Inferior parietal cortex (tissue), 1 donor: ENCODE results near the gene MRRF.

Experiments
- DNase-seq: peaks from one replicate; pipeline ENCODE4 v3.0.0-alpha.2; 2016; ENCODE audit errors: extremely low spot score

MRRF gene

DNA sequence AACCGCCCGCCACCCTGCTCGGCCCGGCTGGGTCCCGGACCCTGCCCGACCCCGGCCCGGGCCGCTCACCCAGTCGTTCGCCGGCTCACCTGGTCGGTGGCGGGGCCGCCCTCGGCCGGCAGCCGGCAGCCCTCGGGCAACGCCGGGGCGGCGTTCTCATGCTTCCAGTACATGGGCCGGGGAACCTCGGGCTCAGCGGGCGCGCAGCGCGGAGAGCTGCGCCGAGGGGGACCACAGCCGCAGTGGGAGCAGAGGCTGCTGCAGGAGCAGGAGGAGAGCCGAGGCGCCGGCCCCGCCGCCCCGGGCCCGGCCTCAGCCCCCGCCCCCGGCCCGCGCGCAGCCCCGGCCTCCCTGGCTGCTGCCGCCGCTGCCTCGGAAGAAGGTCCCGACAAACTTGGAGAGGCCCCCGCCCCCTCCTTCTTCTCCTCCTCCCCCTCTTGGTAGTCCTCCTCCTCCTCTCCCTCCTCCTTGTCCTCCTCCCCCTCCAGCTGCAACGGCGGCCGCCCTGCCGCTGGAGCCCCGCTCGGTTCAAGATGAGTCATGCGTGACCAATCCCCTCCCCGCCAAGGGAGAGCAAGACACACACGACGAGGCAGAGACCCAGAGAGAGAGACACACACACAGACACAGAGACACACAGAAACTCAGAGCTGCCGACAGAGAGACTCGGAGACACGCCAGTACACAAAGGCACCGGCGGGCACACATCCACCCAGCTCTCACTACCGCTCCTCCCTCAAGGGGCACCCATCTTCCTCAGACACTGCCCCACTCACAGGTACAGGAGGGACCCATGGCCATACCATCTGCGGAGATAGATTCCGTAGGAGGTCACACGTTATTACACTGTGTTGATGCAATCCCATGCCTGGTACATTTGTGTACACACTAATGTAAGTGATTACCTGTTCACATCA lies 35.9 kb upstream of the MRRF start, which contains the start of gene LHX6:
TSS of gene LHX6 (minus strand) at position 390 of the 917 bp plus-strand sequence. CDS start at position 173, 217 bp downstream.
- no peak for DNase-seq

DNA sequence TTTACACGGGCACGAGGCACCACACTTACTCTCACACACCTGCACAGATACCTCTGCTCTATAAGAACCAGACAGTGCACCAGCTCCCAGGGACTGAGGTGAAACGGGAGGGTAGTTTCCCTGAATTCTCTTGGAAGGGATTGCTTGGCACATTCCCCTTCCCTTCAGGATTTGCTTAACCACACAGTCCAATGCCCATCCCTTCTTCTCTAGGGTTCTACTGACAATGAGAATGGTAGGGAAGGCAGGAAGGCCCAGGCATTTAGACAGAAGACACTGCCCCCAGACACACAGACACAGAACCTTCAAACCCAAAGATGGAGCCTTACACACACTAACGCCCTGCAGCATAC lies 35.2 kb upstream of the MRRF start:
- DNase-seq, result no peak

DNA sequence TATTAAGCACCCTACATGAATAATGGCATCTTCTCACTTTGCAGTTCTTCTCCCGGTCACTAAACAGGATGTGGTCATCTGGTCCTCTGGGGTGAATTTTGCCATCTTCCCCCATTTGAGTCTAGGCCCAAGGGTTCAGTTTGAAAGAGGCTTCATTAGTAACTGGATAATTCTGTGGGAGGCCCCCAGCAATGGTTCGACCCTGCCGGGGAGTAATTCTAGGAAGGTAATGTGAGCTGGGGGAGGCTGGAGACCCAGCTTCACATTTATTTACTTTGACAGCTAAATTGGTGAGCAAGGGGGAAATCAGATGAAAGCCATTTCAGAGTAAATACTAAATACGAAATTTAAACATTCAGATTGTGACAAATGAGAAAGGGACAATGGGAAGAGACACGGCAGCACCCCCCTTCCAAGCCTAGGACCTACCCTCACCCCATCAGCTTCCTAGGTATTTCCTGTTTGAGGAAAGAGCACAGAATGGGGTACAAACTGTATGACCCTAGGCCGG lies 31.8 kb upstream of the MRRF start:
- no peak for DNase-seq

DNA sequence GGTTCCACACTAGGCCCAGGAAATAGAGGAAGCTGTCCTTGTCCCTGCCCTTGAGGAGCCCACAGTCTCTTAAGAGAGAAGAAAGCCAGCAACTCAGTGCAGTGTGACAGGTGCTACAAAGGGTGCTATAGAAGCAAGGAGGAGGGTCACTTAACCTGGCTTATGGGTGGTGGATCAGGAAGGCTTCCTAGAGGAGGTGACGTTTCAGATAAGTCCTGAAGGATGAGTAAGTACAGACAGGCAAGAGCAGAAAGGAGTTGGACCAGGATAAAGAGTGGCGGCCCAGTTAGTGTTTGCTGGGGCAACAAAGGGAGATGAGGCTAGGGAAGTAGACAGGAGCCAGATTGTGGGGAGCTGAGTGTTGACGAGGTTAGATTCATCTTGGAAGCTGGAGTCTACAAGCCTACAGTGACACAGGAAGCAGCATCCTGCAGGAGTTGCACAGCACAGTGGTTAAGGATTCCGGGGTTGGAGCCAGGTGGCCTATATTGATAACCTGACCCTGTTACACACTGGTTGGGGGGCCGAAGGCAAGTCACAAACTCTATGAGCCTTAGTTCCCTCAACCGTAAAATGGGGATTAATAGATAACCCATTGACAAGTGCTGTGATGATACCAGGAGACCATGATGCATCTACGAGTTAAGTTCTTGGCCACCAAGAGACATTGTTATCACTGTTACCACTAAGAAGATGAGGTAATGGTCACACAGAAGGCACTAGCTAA lies 30.5 kb upstream of the MRRF start:
- DNase-seq, result no peak

DNA sequence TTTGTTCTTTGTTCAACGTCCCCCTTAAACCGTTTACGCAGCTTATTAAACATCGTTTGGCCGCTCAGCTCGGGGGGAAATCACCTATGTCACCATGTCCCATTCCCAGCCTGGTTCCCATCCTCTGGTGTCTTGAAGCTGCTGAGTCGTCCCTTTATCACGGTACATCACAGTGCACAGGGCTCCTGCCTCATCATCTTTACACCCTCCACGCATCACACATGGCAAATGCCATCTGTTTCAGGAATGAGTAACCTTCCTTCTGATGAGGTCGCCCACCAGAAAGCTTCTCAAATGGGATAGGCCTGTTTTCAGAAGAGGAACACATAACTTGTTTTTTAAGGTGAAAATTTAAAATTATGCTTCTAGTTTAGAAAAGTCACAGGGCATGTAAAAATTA lies 28.0 kb upstream of the MRRF start:
- DNase-seq, result peak; percentile 30

DNA sequence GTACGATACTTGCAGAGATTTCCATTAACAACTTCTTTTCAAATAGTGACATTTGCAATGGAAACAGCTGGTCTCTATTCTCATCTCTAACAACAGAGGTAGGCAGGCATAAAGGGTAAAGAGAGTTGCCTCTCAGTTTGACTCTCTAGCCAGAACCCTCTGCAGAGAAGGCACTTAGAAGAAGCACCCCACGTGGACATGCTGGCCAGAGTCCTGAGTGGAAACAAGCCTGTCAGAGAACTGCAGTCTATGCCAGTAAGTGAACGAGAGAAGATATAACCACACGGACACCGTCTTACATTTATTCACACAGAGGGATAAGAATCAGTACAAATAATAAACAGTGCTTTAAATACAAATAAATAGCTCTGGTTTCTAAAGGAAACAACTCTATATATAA lies 25.0 kb upstream of the MRRF start:
- no peak for DNase-seq

DNA sequence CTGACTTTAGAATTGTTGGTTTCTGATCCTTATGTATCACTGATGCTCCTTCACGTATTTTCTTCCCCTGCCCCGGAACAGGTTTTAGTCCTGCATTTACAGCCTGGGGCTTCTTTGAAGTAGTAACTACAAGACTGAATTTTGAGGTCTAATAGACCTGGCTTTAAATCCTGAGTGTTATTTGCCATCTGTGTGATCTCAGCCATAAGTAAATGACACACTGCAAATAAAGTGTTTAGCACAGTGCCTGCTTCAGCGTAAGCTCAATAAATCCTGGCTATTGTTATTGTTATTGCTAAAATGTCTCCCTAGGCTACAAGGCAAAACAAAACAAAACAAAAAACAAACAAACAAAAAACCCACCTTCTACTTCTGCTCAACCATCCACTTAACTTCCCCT lies 20.3 kb upstream of the MRRF start:
- DNase-seq, result no peak

DNA sequence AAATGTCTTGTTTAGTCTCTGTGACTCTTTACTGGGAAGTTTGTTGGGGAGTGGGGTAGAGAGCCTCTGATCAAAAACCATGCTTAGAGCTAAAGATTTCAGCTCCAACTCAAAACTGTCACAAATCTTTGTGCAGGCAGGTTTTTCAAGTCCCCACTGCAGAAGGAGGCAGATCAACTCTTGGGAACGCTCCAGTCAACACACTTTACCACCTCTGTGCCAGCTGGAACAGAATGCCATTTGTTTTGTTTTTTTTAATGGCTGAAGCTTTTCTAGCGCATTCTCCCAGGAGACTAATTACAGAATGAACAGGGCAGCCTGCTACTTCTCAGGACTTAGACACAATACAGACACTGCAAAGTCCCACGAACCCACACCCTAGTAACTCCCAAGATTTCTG lies 18.0 kb upstream of the MRRF start:
- DNase-seq, result no peak

DNA sequence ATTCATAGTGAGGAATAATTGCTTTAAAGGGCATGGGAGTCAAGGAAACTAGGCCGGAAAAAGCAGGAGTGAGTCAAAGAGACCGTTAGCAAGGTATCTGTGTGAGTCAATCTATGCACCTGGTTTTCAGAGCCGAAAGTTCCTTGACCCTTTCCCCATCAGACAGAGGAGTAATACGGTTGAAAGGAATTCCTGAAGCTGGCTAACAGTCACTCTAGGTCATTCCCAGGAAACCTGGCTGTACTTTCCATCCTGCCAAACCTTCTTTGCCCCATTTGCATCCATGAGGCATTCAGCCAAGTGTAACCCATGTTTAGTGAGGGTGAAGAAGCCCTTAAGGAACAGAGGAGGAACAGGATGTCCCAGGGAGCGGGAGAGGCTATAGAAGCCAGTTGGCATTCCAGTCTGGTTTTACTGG lies 16.2 kb upstream of the MRRF start:
- DNase-seq, result no peak

DNA sequence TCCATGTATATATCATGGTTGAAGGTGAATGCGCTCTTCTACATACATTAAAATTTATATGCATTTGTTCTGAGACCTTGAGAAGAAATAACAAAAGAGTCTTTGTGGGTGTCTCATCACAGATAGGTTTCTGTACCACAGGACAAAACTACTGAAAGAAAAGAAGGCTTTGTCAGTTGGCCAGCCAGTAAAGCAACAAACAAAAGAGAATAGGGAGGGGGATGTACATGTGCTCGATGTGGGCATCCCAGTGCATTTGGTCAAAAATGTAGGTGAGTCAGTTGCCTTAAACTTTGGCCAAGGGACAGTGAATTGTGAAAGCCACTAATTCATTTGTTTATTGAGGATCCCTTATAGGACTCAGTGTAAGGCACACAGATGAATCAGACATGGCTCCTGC lies 13.3 kb upstream of the MRRF start:
- DNase-seq, result no peak

DNA sequence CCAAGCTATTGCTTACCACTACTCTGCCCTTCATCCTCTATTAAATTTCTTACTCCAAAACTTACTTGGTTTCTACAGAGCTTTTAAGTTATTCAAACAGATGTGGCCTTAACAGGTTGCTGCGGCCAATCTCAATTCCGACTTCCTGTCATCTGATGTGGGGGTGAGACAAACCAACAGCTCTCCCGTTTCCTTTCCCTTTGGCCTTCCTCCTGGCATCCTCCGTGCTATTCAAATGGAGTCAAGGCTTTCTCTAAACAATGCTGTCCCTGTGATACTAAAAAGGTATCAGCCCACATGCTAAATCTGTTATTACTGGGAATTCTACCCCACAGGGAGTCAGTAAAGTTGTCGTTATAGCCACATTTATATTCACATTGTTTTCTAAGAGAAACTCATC lies 11.9 kb upstream of the MRRF start:
- DNase-seq, result no peak

DNA sequence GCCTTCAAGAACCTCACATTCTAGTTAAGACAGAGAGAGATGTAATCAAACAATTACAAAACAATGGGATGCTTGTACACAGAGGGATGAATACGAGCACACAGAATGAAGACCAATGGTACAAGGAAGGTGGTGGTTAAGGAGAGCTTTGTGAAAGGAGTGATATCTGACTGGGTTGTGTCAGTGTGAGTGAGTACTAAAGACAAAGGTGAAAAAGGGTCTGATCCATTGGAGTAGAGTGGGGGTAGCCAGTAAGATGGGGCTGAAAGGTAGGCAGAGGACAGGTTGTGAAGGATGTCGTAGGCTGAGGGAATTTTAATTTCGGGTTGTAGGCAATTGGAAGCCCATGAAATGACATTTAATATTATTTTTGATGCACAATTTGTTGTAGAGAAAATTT lies 9.9 kb upstream of the MRRF start:
- DNase-seq, result no peak

DNA sequence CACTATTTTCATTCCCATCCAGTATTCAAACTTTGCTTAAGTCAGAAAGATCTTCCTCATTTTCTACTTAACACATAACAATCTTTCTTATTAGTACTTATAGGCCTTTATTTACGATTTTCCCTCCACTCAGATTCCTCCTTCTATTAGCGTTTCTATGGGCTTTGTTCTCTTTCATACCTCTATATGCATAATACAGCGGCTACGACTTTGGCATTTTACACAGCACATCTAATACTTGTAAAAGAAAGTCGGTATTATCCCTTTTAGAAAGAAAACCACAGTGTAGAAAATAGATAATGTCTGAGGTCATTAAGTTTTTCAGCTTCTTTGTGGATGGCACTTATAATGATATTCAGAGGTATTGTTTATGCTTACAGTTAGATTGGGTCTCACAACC lies 8.5 kb upstream of the MRRF start:
- no peak for DNase-seq

DNA sequence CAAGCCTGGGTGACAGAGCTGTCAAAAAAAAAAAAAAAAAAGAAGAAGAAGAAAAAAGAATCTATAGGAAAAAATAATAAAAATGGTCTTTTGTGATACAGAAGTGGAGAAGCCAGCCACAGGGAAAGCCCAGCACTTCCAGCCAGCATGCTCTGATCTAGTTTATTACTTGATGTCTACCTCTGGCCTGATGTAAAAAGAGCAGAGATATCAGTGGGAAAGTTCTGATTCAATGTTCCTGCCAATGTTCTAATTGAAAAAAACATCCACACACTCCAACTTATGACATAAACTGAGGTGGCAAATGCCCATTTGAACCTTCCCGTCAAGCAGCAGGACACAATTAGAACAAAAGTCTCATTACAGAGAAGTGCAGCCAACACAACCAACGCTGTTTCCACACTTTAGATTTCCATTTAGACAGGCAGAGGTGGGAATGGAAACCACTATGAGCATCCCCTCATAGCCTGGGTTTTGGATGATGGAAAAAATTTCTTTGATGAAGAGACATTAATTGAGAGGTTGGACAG lies 5.7 kb upstream of the MRRF start:
- DNase-seq, result no peak

DNA sequence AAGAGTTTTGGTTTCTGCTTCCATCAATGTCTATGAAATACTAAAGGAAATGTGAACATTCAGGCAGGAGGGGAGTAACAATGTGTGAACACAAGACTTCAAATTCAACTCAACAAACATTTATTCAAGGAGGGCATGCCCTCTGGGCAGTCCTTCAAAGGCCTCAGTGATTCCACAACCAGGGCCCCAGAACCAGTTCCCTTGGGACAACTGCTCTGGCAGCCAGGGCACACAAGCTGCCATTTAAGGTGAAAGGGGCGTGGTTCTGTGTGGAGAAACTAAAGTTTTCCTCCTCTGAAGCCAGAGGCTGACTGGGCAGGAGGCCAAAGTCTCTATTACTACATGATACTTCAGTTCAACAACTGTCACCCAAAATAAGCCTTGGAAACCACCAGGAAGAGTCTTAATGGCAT lies 3.2 kb upstream of the MRRF start:
- DNase-seq, result no peak

DNA sequence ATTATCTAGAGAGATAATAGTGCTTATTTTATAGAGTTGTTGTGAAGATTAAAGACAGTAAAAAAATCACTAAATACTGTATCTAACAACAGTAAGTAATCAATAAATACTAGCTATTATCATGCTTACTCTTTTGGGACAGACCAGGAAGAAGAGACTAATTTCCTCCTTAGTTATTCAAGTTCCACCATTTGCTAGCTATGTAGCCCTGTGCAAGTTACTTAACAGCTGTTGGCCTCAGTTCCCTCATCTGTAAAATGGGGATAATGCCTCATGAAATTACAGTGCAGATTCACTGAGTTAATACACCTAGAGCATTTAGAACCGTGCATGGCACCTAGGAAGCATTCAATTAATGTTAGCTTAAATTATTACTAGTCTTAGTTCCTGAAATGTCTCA lies 2.6 kb upstream of the MRRF start:
- no peak for DNase-seq

DNA sequence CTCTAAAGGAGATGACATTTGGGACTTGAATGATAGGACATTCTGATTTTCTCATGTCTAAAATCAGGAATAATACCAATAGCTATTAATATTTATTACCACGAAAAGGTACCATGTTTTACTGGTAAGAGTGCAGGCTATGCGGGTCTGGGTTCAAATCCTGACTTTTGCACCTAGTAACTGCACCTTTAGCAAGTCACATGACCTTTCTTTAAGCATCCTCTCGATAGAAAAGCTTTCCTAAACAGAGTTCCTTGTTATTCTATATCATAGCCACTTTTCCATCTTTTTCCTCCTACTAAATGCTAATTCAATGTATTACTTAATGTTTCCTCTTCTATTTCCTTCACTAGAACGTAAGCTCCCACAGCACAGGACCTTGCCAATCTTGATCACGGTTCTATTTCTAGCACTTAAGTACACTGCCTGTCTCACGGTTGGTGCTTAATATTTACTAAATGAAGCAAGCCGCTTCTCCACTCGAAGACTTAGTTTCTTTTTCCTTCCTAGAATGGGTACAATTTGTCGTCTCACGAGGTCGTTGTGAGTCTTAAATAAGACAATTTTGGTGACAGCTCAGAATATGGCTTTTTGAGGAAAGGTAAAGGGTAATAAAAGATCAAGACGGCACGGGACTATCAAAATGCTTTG lies 858 bp upstream of the MRRF start:
- no peak for DNase-seq

DNA sequence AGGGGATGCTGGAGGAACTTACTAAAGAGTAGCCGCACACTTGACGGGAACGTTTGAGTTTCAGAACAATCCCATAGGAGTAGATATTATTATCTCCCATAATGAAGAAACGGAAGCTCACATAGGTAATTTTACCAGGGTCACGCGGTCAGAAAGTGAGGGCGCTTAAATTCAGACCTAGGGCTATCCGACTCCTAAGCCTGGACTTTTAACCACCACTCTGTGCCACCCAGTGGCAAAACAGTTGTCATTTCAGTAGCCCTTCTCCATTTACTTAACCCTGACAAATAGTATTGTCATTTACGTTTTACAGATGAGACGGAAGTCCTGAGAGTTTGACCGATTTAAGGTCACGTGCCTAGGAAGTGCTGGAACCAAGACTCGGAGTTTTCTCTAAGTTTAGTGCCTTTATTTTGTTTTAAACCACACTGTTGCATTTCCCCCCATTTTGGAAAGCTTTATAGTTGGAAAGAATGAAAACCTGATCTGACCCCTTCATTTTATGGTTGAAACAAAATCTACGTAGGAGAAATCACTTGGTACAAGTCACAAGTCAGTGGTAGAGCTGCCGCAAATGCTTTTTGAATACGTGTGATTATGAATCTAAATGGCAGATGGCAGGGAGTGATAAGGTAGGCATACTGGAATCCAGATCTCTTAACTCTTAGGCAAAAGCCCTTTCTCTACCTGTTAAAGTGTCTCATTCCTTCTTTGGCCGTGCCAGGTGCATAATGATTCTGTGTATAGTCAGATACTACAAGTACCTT lies 650 bp downstream of the MRRF start:
- DNase-seq, result peak; percentile 13

DNA sequence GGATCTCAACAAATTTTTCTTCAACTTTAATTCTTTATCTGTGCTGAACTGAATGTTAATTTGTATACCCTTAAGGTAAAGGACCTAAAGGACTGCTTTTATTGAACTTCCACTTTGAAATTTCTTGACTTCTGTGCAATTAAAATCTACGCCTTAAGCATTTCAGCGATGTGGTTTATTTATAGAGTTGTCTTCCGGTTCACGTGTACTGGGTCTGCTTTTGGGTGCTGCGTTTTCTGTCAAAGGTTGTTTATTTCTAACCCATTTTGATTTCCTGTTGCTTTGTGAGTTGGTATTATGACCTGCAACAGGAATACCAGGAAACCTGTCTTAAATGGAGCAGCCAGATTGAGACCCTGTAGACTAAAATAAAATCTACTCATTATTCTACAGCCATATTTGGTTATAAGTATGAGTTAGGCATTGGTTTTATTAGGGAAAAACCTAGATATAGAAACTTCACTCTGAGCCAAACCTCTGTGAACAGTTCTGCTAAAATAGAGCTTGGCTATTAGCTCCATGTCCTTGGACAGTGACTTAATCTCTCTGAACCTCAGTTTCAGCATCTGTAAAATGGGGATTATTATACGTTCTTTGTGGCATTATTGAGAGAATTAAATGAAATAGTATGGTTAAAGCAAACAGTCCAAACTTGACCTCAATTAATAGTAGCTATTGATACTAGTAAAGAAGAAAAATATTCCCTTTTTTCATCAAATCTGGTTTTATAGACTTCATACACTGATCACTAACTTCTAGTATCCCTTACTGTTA lies 3.5 kb downstream of the MRRF start:
- no peak for DNase-seq

DNA sequence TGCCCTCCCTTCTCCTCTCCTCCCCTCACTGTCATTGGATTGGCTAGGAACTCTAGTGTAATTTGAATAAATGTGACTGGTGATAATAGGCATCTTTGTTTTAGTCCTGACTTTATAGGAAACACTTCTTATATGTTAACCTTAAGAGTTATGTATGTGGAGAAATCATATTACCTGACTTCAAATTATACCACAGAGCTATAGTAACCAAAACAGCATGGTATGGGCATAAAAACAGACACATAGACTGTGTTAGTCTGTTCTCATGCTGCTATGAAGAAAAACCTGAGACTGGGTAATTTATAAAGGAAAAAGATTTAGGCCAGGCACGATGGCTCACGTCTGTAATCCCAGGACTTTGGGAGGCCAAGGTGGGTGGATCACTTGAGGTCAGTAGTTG lies 9.4 kb downstream of the MRRF start:
- DNase-seq, result no peak

DNA sequence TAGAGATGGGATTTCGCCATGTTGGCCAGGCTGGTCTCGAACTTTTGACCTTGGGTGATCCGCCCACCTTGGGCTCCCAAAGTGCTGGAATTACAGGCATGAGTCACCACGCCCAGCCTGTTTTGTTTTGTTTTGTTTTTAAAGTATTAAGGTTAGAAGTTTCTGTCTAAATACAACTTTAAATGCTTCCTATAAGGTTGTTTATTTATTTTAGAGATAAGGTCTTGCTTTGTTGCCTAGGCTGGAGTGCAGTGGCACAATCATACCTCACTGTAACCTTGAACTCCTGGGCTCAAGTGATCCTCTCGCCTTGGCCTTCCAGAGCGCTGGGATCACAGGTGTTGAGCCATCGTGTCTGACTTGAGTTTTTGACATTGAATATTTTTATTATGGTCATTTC lies 11.4 kb downstream of the MRRF start:
- DNase-seq, result no peak
